Skin of body (tissue), 2 donors: Measurements from ENCODE around the gene SCN5A. TPM values are rescaled to one million over a fixed set of nuclear protein-coding genes. Genes with fewer than 3 reads are reported as not detected.

Source experiments
- DNase-seq: peaks from one replicate; lab custom pipeline; 2025; lab: John Stamatoyannopoulos, UW
- total RNA-seq: library from RNA; depleted of rRNA; stranded (reverse); fragments of >200 nt; gene quantifications from one replicate; pipeline ENCODE4 v1.2.3, GENCODE V29; 2014

The SCN5A gene
- total RNA-seq, 1 donor from 2014 or later = 0.39 TPM

GRCh38 chr3:38562467-38562925 is 87.0 kb downstream of the SCN5A start:
- no peak for DNase-seq

DNA sequence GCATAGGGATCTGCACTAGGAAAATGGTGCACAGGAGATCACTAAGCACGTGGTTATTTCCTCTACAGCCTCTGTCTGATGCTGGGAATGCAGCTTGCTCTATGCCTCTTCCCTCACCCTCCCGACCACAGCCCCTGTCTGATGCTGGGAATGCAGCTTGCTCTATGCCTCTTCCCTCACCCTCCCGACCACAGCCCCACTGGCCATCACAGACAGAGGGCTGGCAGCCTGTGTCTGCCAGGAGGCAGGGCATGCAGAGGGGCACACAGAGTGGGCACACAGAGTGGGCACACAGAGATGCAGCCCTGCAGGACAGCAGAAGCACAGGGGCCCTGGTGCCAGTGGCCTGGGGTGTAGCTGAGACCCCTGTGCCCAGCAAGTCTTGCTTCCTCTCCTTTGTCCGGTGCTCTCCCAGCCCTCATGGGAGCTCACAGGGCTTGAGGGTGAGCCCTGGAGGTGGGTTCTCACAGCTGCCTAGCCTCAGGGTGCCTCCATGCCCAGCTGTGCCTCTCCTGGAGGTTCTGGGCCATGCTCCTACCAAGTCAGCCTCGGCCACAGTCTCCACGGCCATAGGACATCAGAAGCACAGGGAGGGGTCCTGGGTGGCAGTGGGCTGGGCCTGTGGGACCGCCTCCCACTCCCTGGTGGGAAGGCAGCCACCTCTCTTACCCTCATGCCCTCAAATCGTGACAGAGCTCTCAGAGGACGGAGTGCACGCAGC is 87.6 kb downstream of the SCN5A start:
- no peak for DNase-seq

- DNase-seq = no peak
Measured at GRCh38 chr3:38560996-38561717, 88.3 kb downstream of the SCN5A start.

GRCh38 chr3:38560284-38560683 is 89.2 kb downstream of the SCN5A start:
- no peak for DNase-seq

DNA sequence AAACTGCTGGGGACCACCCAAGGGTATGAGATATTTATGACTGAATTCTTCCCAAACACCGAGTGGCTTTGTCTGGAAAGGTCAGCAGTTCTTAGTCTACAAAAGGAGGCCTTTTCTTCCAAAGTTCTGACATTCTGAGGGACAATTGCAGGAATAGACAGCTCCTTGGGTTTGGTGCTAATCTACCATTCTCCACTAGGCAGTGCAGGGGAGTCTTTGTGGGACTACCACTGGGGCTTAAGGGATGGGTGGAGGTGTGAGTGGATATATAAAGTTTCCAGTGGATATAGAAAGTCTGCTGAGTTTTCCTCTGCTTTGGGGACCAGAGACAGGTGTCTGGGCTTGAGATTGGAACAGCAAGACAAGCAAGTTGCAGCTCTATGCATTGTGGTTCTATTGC is 90.6 kb downstream of the SCN5A start:
- DNase-seq = no peak

DNA sequence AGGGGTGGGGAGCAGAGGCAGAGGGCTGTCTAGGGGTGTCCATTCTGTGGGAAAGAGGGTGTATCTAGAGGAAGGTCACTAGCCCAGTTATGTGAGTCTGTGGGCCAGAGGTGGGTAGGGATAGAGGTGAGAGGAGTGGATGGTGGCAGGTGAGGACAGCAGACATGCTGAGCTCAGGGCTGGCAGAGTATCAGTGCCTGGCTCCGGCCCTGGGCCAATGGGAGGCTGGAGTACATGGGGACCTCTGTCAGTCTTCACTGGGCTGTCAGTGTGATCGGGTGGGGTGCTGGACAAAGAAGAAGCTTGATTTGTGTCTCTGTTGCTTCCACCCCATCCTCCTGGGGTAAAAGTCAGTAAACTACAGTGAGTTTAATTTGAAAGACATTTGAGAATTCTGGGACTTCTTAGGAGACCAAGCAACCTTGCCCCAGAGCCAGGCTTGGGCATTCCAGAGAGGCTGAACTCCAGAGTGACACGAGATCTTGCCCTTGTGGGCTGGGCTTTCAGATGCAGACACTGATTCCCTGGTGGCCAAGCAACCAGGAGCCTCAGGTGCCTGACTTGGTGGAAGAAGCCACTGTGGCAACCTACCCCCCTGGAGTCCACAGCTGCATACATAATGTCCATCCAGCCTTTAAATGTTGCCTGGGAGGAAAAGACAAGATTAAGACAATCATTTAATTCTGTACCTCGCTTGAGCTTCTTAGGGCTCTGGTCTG is 92.7 kb downstream of the SCN5A start:
- no peak for DNase-seq

GRCh38 chr3:38555926-38556325 is 93.6 kb downstream of the SCN5A start:
- no peak for DNase-seq

DNA sequence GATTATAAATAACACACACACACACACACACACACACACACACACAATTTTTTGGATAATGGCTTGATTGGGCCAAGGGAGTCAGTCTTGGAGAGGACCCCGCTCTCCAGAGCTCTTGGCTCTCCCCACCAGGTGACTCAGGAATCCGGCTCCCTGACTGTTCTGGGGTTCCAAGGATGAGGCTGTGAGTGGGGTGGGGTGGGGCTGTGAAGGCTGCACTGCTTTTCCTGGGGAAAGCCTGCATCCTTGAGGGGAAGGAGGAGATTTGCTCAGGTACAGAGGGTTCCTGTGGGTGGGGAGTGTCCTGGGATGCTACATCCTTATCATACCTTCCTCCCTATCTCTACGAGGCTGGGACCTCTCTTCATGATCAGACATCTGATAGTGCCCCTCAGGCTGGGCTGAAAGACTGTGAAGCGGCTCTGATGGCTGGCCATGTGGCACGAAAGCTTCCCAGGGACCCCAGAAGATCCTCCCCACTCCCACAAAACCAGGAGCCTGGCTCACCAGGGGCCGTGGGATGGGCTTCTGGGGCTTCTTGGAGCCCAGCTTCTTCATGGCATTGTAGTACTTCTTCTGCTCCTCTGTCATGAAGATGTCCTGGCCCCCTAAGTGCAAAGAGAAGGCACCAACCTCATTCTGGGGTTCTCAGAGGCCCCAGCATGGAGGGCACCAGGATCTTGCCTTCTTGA is 94.2 kb downstream of the SCN5A start:
- no peak for DNase-seq

DNA sequence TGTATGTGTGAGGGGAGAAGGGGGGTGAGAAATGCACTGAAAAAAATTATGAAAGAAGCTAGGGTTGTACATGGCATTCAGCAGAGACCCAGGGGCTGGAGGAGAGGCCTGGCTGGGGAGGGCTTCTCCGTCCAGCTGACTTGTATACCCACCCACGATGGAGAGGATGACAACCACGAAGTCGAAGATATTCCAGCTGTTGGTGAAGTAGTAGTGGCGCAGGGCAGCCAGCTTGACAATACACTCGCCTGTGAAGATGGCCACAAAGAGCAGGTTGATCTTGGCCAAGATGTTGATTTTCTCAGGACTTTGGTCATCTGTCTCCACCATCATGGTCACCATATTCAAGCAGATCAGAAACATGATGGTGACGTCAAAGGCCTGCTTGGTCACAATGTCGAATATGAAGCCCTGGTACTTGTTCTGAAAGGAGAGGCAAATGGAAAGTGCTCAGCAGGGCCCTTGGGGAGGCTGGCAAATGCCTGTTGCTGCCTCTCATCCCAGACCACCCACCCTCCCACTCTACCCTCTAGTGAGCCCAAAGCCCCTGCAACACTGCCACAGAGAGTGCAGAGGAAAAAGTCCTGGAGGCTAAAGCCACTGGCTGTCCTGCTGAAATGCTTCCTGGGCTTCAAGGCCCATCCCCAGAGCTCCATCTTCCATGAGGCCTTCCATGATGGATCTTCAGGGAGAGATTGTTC is 95.2 kb downstream of the SCN5A start:
- DNase-seq = no peak

- no peak for DNase-seq
Measured at GRCh38 chr3:38553071-38553470, 96.4 kb downstream of the SCN5A start.

DNA sequence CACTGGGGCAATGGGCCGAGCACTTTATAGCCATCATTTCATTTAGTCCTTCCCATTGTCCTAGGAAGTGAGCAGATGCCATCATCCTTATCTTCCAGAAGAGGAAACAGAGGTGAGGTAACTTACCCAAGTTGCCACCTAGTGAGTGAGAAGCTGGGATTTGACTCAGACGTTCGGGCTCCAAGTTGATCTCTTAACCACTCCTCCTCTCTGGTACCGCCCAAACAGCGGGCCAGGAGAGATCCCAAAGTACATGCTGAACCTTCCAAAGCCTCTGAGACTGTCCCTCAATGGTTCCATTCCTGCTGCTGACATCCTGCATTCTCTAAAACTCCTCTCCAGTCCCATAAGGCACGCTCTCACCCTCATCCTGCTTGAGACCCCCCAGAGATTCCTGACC is 97.1 kb downstream of the SCN5A start:
- no peak for DNase-seq

DNA sequence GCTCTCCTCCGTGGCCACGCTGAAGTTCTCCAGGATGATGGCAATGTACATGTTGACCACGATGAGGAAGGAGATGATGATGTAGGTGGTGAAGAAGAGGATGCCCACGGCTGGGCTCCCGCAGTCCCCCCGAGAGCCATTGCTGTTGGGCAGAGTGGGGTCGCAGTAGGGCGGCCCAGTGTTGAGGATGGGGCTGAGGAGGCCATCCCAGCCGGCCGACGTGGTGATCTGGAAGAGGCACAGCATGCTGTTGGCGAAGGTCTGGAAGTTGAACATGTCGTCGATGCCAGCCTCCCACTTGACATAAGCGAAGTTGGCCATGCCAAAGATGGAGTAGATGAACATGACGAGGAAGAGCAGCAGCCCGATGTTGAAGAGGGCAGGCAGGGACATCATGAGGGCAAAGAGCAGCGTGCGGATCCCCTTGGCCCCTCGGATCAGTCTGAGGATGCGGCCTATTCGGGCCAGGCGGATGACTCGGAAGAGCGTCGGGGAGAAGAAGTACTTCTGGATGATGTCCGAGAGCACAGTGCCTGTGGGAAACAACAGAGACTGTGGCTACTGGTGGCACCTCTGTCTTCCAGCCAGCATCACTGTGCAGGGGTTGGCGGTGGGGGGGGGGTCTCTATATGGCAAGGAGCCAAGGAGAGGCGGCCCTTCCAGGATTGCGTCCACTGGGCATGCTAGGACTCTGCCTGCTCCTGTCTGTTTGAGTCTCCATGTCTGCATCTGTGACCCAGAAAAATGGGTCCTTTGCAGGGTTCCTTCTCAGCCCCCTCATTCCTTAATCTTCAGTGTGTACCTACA is 98.3 kb downstream of the SCN5A start:
- DNase-seq = no peak

DNA sequence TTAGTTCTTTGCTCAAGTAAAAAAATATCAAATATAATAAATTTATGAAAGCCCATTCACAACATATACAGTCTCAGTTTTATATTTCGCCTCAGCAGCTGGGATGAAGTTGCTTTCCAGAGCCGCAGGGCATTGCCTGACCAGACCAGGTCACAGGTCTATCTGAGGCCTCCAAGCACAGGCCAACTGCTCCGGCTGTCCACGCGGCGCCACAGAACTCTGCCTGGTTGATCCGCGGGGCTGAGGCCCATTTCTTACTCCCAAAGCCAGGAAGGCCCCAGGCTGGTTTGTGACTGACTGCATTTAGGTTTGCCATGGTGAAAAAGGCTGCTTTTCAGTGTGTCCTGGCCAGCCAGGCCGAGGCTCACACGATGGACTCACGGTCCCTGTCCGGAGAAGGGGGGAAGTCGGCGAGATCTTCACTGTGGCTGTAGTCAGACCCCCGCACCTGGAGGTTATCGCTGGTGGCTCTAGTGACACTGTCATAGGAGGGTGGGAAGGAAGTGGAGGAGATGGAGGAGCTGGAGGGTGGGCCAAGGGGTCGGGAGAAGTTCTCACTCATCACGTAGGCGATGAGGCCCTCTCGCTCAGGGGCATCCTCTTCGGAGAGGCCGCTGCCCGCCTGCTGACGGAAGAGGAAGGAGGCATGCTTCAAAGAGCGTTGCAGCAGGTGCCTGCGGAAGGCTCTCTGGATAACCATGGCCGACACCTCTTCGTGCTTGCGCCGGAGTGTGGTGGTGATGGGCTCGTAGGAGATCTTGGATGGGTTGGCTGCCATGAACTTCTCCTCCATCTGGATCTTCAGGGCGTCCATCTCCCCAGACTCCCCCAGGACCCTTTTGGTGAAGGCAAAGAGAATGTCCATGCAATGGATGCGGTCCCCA is 99.3 kb downstream of the SCN5A start:
- no peak for DNase-seq

DNA sequence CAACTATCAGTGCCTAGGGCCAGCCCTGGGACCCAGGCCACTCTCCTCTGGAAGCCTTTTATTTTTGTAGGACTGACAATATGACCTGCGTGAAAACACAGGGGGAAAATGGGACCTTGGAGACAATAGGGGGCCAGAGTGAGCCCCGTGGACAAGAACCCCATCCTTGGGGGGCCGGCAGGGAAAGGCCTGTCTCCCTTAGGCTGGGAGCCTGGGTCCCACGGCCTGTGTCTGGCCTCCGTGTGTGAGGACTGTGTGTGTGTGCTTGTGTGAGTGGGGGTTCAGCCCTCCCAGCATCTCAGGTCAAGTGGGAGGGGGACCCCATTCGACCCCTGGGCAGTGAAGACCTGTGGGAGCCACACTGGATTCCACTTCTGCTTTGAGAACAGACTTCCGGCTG is 100.0 kb downstream of the SCN5A start:
- no peak for DNase-seq

GRCh38 chr3:38549082-38549481 is 100.4 kb downstream of the SCN5A start:
- DNase-seq = no peak

DNA sequence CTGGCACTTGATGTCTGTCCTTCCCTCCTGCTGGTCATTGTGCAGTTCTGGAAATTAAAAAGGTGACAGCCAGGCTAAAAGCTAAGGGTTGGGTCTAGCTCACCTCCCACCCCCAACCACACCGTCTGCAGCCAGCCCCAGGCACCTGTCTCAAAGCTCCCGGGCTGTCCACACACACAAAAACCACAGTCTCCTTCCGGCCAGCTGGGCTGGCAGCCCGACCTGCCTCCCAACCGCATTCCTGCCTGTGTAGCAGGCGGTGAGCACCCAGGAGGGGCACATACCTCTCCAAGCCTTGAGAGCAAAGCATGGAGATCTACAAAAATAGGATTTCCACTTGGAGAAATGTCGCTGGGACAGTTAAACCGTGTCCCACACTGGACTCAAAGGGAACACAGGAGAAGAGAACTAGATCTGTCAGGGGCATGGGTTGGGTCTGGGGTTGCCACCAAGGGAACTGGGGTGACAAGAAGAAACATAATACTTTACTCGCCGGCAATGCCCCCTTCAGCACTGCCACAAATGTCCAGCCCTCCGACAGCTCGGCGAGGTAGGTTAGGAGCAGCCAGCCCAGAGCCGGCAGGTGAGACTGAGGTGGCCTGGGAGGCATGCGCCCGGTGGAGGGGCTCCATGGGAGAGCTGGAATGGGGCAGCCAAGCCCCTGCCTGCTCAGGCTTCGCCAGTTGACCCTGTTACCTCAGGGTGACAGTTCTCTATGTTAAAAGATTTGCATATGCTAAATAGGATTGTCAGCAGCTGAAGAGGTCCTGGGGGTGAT is 101.1 kb downstream of the SCN5A start:
- no peak for DNase-seq

- no peak for DNase-seq
Measured at GRCh38 chr3:38545983-38546382, 103.5 kb downstream of the SCN5A start.

- no peak for DNase-seq
Measured at GRCh38 chr3:38545550-38545949, 103.9 kb downstream of the SCN5A start.
